Hepatocyte (in vitro differentiated cells): ENCODE data around the gene PRKAG2. TPM values are rescaled to one million over a fixed set of nuclear protein-coding genes. Genes with fewer than 3 reads are reported as not detected.
A peak's percentile ranks its signal among the peaks of the same experiment; 100 is the strongest.
"Not testable (repeated sequence)": the region's sequence is repeated elsewhere in the genome, so short reads cannot be mapped to it uniquely, and the experiment has no call there.

Source experiments
- DNase-seq: peaks from one replicate; pipeline ENCODE4 v3.0.0-alpha.2; 2016; ENCODE audit warnings: low spot score
- H2AFZ ChIP-seq: fragments of 200-600 bp; sonication (generic); 2 replicates; pipeline ENCODE4 v1.6.0; 2016; ENCODE audit warnings: antibody characterized with exemption, mild to moderate bottlenecking
- H3K27ac ChIP-seq: fragments of 200-600 bp; sonication (generic); 2 replicates; pipeline ENCODE4 v1.5.1; 2016; ENCODE audit warnings: mild to moderate bottlenecking
- H3K27me3 ChIP-seq: fragments of 200-600 bp; sonication (generic); 2 replicates; pipeline ENCODE4 v1.6.1; 2016
- H3K36me3 ChIP-seq: fragments of 200-600 bp; sonication (generic); replicated peaks from 2 replicates; pipeline ENCODE4 v1.5.1; 2016; ENCODE audit warnings: low read depth; ENCODE audit not compliant: insufficient read depth
- H3K4me1 ChIP-seq: fragments of 200-600 bp; sonication (generic); 2 replicates; pipeline ENCODE4 v1.5.1; 2016; ENCODE audit warnings: mild to moderate bottlenecking, moderate library complexity; ENCODE audit not compliant: insufficient read depth
- H3K4me2 ChIP-seq: fragments of 200-600 bp; sonication (generic); 2 replicates; pipeline ENCODE4 v1.6.0; 2016
- H3K4me3 ChIP-seq: fragments of 200-600 bp; sonication (generic); 2 replicates; pipeline ENCODE4 v1.5.1; 2016; ENCODE audit warnings: mild to moderate bottlenecking
- H3K79me2 ChIP-seq: fragments of 200-600 bp; sonication (generic); 2 replicates; pipeline ENCODE4 v1.6.0; 2017; ENCODE audit warnings: mild to moderate bottlenecking
- H3K9me2 ChIP-seq: fragments of 200-600 bp; sonication (generic); replicated peaks from 2 replicates; pipeline ENCODE4 v1.6.0; 2017; ENCODE audit warnings: mild to moderate bottlenecking; ENCODE audit not compliant: insufficient read depth
- H3K9me3 ChIP-seq: fragments of 200-600 bp; sonication (generic); 2 replicates; pipeline ENCODE4 v1.5.1; 2016; ENCODE audit warnings: low read depth, mild to moderate bottlenecking
- H4K20me1 ChIP-seq: fragments of 200-600 bp; sonication (generic); 2 replicates; pipeline ENCODE4 v1.6.0; 2016; ENCODE audit warnings: mild to moderate bottlenecking; ENCODE audit not compliant: insufficient read depth, poor library complexity, severe bottlenecking
- EZH2 ChIP-seq: fragments of 200-600 bp; sonication (generic); IDR thresholded peaks from 2 replicates; pipeline ENCODE4 v1.6.1; 2016; ENCODE audit warnings: antibody characterized with exemption, mild to moderate bottlenecking, borderline replicate concordance
- EZH2phosphoT487 ChIP-seq: fragments of 200-600 bp; sonication (generic); IDR thresholded peaks from one replicate; pipeline ENCODE4 v1.6.1; 2018; ENCODE audit warnings: antibody characterized with exemption, mild to moderate bottlenecking, low read depth, moderate library complexity; ENCODE audit not compliant: unreplicated experiment, severe bottlenecking
- WGBS: methylation state at CpG from one replicate; pipeline ENCODE4 v1.1.6; 2016; ENCODE audit warnings: low lambda C conversion rate; ENCODE audit errors: missing lambda C conversion rate; 5-methylcytosine and 5-hydroxymethylcytosine counted together
- polyA plus RNA-seq: library from polyadenylated mRNA; unstranded; fragments of >200 nt; fragmentation: Nextera tagmentation; extraction: Ambion mirVana; gene quantifications from 2 replicates; pipeline ENCODE4 v1.2.1, GENCODE V29; 2016
- total RNA-seq: library from RNA; depleted of rRNA; stranded (reverse); fragments of >200 nt; gene quantifications from 2 replicates; pipeline ENCODE4 v1.2.3, GENCODE V29; 2014
- TF ChIP-seq, protein P1 (sequence below): fragments of 200-600 bp; sonication (generic); IDR thresholded peaks from 2 replicates; pipeline ENCODE4 v1.5.1; 2016; ENCODE audit warnings: antibody characterized with exemption, mild to moderate bottlenecking; ENCODE audit not compliant: poor library complexity

Gene PRKAG2
- total and polyA plus RNA-seq, 2 experiments from 2014 or later: 17.8 to 23.4 TPM

DNA sequence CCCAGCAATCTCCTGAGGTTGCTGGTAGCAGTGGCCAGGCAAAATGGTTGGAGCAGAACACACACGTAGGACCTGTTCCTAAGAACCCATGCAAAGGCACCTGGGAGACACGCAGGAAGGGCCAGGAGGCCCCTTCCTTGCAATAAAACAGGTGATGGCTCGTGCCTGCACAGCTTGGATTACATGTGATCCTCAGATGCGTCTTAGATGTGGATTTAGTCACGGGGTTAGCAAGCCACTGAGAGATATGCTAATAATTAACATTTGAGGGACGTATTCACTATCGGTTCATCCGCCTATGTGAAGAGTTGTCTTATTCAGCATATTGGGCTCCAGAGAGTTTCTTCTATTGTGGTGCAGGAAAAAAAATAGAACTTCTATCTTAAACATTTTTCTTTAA lies 352.6 kb downstream of the PRKAG2 start:
- Histone ChIP-seq H3K4me2 (no peak overlapping the region), H3K27me3 (no peaks in the 10 kb centered on the region), H3K9me2 (no peaks in the 10 kb centered on the region), H2AFZ (no peak overlapping the region), H3K27ac (peak overlapping the region; percentile 57), H3K4me3 (no peak overlapping the region), H4K20me1 (no peaks in the 10 kb centered on the region), H3K4me1 (no peaks in the 10 kb centered on the region), H3K79me2 (no peaks in the 10 kb centered on the region), H3K9me3 (no peaks in the 10 kb centered on the region), H3K36me3 (no peaks in the 10 kb centered on the region)
- WGBS: 82% methylated on average over 8 of the region's 8 CpGs
- TF ChIP-seq, protein P1, sequence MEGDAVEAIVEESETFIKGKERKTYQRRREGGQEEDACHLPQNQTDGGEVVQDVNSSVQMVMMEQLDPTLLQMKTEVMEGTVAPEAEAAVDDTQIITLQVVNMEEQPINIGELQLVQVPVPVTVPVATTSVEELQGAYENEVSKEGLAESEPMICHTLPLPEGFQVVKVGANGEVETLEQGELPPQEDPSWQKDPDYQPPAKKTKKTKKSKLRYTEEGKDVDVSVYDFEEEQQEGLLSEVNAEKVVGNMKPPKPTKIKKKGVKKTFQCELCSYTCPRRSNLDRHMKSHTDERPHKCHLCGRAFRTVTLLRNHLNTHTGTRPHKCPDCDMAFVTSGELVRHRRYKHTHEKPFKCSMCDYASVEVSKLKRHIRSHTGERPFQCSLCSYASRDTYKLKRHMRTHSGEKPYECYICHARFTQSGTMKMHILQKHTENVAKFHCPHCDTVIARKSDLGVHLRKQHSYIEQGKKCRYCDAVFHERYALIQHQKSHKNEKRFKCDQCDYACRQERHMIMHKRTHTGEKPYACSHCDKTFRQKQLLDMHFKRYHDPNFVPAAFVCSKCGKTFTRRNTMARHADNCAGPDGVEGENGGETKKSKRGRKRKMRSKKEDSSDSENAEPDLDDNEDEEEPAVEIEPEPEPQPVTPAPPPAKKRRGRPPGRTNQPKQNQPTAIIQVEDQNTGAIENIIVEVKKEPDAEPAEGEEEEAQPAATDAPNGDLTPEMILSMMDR: no peak
- TF ChIP-seq EZH2phosphoT487: no peak
- peak; percentile 28 for DNase-seq

DNA sequence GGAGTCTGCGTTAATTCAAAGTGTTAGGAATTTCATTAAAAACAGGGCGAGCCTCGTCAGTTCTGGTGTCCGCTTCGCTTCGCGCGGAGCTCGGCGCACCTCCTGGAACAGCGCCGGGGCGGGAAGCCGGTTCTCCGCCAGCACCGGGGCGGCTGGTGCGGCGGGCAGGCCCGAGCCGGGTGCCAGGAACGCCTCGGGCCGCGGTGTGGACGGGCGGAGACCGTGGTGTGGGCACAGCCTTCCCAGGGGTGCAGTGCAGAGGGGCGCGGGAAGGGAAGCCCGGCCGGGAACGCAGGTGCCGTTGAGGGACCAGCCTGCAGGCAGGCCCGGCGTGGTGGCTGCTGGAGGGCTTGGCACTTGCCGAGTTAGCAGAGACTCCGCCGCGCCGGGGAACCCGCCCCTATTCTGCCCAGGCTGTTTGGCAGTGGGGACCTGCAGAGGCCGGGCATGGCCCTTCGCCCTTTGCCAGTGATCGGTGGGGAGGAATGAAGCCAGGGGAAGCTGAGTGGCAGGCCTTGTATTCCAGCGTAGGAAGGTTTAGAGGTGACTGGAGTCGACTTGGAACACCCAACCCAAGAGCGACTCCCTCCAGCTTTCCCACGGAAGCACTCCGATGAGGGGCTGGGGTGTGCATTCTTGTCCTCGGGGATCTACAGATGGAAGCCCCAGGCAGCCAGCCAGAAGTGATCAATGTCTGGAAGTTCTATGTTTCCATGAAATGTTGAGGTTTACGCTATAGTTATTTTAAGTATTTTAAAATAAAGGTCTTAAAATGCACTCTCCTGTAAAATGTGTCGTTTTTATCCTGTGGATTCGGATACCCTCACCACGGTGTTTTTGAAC lies 356.3 kb downstream of the PRKAG2 start:
- Histone ChIP-seq H2AFZ (no peak overlapping the region), H3K79me2 (peaks cover 33% of the 10 kb centered on the region), H3K9me3 (no peaks in the 10 kb centered on the region), H3K27me3 (no peaks in the 10 kb centered on the region), H3K4me2 (peak overlapping the region; percentile 71), H3K4me1 (peaks cover 2% of the 10 kb centered on the region), H3K4me3 (no peak overlapping the region), H3K9me2 (no peaks in the 10 kb centered on the region), H3K36me3 (no peaks in the 10 kb centered on the region), H4K20me1 (peaks cover 31% of the 10 kb centered on the region), H3K27ac (peak overlapping the region; percentile 93)
- TF ChIP-seq EZH2: no peak
- TF ChIP-seq, protein P1: no peak
- no peak for TF ChIP-seq EZH2phosphoT487
- 94% methylated on average over 46 of the region's 55 CpGs for WGBS
- no peak for DNase-seq

DNA sequence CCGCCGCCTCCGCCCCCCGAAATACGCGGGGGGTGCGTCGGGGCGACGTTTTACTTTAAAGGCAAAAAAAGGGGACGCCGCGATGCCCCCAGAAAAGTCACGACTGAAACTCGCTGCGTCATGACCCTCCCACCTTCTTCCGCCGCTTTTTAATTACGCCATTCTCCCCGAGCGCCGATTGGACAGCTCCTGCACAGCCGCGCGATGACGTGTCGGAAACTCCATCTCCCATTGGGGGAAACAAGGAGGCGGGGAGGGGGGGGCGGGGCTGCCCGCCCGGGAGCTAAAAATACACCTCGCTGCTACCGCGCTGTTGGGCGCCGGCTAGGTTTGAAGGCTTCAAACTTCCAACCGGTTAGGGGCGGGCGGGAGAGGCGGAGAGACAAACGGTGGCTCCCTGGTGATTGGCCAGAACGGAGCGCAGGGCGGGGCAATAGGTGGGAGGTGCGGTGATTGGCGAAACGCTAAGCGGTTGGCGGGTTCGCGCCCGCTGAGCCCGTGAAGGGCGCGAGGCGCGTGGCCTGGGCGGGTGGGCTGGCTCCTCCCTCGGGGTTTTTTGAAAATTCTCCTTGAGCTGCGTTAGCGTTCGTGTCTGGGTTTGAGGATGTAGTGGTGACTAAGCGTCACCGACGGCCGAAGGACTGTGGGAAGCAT lies 357.0 kb downstream of the PRKAG2 start, which contains the start of gene RHEB:
TSS of gene RHEB (minus strand) at position 131 of the 654 bp plus-strand sequence. CDS start 384 bp downstream, outside the sequence.
- Histone ChIP-seq H4K20me1 (peaks cover 38% of the 10 kb centered on the region), H3K27me3 (no peaks in the 10 kb centered on the region), H3K9me2 (no peaks in the 10 kb centered on the region), H3K79me2 (peaks cover 40% of the 10 kb centered on the region), H3K9me3 (no peaks in the 10 kb centered on the region), H3K27ac (peak within 1 kb of the TSS; percentile 100), H2AFZ (no peak within 1 kb of the TSS), H3K36me3 (no peaks in the 10 kb centered on the region), H3K4me3 (peak within 1 kb of the TSS; percentile 77), H3K4me1 (peaks cover 2% of the 10 kb centered on the region), H3K4me2 (peak within 1 kb of the TSS; percentile 78)
- WGBS: 7% methylated on average over 46 of the region's 66 CpGs
- peak; percentile 100 for DNase-seq
- no peak for TF ChIP-seq EZH2phosphoT487
- no peak for TF ChIP-seq EZH2
- TF ChIP-seq, protein P1: no peak

DNA sequence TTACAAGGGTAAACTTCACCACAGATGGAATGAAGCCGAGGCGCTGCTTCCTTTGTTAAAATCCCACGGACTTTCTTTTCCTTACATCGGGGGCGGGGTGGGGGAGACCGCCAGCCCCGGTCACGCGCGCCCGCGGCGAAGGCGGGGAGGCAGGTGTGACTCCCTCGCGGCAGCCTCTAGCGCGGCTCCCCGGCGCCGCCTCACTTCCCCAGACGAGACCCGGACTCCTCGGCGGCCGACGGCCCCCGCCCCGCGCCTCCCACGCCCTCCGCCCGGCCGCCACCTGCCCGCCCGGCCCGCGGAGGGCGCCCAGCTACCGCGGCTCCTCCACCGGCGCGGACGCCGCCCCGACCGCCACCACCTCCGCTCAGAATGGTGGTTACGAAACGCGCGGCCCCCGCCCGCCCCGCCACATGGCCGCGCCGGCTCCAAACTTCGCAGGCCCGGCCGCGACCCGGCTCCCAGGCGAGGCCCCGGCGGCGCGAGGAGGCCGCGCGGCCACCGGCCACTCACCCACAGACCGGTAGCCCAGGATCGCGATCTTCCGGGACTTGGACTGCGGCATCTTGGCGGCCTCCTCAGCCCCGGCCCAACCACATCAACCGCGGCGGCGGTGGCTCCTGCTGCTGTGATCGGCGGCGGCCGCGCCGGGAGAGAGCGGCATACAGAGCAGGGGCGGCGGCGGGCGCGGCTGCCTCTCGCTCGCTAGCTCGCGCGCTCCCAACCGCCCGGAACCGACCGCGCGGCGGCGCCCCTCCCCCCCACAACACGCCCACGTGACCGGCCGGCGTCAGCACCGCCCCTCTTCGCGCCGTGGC lies 357.8 kb downstream of the PRKAG2 start:
- WGBS: 1% methylated on average over 31 of the region's 118 CpGs
- Histone ChIP-seq H3K4me2 (peak overlapping the region; percentile 78), H3K27ac (peak overlapping the region; percentile 100), H3K79me2 (peaks cover 48% of the 10 kb centered on the region), H3K4me3 (peak overlapping the region; percentile 77), H4K20me1 (peaks cover 45% of the 10 kb centered on the region)
- not testable (repeated sequence) for H3K9me2 ChIP-seq, H2AFZ ChIP-seq, H3K9me3 ChIP-seq, H3K4me1 ChIP-seq, H3K27me3 ChIP-seq, H3K36me3 ChIP-seq
- DNase-seq: peak; percentile 74
